ENCODE measurements around the gene KDM4B. TPM values are rescaled to one million over a fixed set of nuclear protein-coding genes. Genes with fewer than 3 reads are reported as not detected.

Gene KDM4B
- total RNA-seq, 1 donor from 2014 or later = 153 TPM

DNA sequence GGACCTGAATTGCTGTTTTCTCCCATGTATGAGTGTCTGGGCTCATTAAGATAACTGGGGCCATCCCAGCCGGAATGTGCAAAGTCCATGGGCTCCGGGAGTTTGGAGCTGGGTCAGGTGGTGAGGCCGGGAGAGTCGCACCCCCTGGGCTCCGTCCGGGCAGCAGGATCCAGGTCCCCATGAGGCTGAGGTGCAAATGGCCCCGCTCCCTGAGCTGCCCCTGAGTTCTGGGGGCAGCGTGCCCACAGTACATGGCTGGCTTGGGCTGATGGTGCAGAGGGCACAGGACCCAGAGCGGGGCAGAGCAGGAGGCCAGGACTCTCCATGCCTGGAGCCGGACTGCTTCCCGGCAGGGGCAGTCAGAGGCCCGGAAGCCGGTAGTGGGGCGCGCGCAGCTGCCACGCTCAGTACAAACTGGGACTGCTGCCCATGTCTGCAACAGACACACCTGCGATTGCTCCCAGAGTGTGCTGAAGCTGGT lies 136.0 kb downstream of the KDM4B start:
- Mint-ChIP-seq H3K36me3 (ENCODE audit: unreplicated experiment) (peaks cover 10% of the 10 kb centered on the region), H3K4me1 (ENCODE audit: low read depth, unreplicated experiment) (peaks cover 33% of the 10 kb centered on the region), H3K4me3 (ENCODE audit: unreplicated experiment) (no peak overlapping the region), H3K9me3 (ENCODE audit: unreplicated experiment) (peaks cover 19% of the 10 kb centered on the region), H3K27ac (ENCODE audit: unreplicated experiment) (no peak overlapping the region), H3K27me3 (ENCODE audit: unreplicated experiment) (peaks cover 8% of the 10 kb centered on the region)
- DNase-seq = no peak
- no peak for TF ChIP-seq CTCF (IDR thresholded peaks at IDR 0.05; ENCODE audit: partially characterized antibody, unreplicated experiment)

DNA sequence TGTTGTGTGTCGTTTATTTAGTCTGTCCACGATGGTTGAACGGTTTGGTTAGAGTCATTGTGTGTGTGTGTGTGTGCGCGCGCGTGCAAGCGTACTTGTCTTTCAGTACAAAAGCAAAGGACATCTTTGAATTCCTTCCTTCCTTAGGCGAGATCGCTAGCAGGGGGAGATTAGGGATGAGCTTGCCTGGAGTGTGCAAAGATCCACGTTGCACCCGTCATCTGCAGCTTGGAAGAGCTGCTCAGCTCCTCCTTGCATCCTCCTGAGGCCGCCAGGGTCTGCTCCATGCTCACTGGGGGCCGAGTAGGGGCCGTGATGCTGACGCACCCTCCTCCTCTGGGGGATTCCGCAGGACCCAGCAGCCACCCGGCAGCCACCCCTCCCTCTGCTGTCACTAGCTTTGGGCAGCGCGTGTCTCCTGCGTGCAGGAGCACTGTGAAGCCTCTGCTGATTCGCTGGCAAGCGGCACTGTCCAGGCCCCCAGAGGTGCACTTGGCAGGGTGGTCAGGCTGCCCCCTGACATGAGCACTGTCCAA lies 137.3 kb downstream of the KDM4B start:
- H3K36me3 Mint-ChIP-seq (ENCODE audit: unreplicated experiment) = no peaks in the 10 kb centered on the region
- peaks cover 11% of the 10 kb centered on the region for H3K9me3 Mint-ChIP-seq (ENCODE audit: unreplicated experiment)
- H3K4me3 Mint-ChIP-seq (ENCODE audit: unreplicated experiment) = no peak overlapping the region
- H3K27me3 Mint-ChIP-seq (ENCODE audit: unreplicated experiment) = peaks cover 10% of the 10 kb centered on the region
- no peak for TF ChIP-seq CTCF (IDR thresholded peaks at IDR 0.05; ENCODE audit: partially characterized antibody, unreplicated experiment)
- peaks cover 33% of the 10 kb centered on the region for H3K4me1 Mint-ChIP-seq (ENCODE audit: low read depth, unreplicated experiment)
- no peak for DNase-seq
- peak overlapping the region; percentile 13 for H3K27ac Mint-ChIP-seq (ENCODE audit: unreplicated experiment)

DNA sequence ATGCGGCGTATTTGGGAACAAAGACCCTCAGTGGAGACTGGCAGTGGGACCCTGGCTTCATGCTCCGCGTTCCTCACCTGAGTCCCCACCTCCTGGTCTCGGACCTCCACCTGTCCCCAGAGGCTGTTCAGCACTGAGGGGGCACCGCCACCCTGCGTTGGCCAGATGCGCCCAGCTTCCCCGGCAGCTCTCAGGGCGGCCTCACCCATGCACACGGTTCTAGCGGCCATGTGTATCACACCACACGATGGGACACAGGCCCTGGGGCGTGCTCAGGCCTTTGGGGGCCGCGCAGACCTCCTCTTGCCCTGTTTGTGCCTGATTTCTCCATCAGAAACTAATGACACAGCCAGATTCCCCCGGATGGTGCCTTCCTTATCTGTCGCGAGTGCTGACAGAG lies 138.1 kb downstream of the KDM4B start:
- TF ChIP-seq CTCF (IDR thresholded peaks at IDR 0.05; ENCODE audit: partially characterized antibody, unreplicated experiment) = no peak
- H3K4me3 Mint-ChIP-seq (ENCODE audit: unreplicated experiment) = no peak overlapping the region
- H3K9me3 Mint-ChIP-seq (ENCODE audit: unreplicated experiment) = peaks cover 14% of the 10 kb centered on the region
- H3K4me1 Mint-ChIP-seq (ENCODE audit: low read depth, unreplicated experiment) = peaks cover 38% of the 10 kb centered on the region
- H3K36me3 Mint-ChIP-seq (ENCODE audit: unreplicated experiment) = no peaks in the 10 kb centered on the region
- H3K27me3 Mint-ChIP-seq (ENCODE audit: unreplicated experiment) = peaks cover 10% of the 10 kb centered on the region
- DNase-seq = no peak
- peak overlapping the region; percentile 38 for H3K27ac Mint-ChIP-seq (ENCODE audit: unreplicated experiment)

GRCh38 chr19:5107432-5108122 lies 138.7 kb downstream of the KDM4B start:
- Mint-ChIP-seq H3K4me3 (ENCODE audit: unreplicated experiment) (no peak overlapping the region), H3K9me3 (ENCODE audit: unreplicated experiment) (peaks cover 17% of the 10 kb centered on the region), H3K27me3 (ENCODE audit: unreplicated experiment) (peaks cover 10% of the 10 kb centered on the region), H3K27ac (ENCODE audit: unreplicated experiment) (peak overlapping the region; percentile 38), H3K36me3 (ENCODE audit: unreplicated experiment) (no peaks in the 10 kb centered on the region), H3K4me1 (ENCODE audit: low read depth, unreplicated experiment) (peaks cover 42% of the 10 kb centered on the region)
- DNase-seq = no peak
- no peak for TF ChIP-seq CTCF (IDR thresholded peaks at IDR 0.05; ENCODE audit: partially characterized antibody, unreplicated experiment)

DNA sequence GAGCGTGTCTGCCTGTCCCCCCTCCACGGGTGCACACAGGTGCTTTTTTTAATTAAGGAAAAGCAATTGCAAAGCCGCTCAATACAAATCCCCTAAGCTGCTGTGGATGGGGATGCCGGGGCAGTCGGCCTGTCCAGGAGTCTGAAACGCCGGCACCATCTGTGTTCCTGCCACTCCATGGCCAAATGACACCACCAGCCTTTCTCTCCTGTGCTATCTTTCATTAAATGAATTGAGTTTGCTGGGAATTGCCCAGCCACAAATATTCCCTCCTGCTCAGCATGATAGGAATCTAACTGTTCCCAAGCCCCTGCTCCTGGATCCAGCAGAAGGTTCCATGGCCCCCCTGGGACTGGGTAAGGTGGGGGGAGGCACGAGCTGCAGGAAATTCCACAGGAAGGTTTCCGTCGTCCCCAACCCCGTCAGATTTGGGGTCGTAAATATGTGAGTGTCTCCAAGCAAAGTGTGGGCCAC lies 139.2 kb downstream of the KDM4B start:
- peaks cover 10% of the 10 kb centered on the region for H3K27me3 Mint-ChIP-seq (ENCODE audit: unreplicated experiment)
- no peak for TF ChIP-seq CTCF (IDR thresholded peaks at IDR 0.05; ENCODE audit: partially characterized antibody, unreplicated experiment)
- H3K27ac Mint-ChIP-seq (ENCODE audit: unreplicated experiment) = peak overlapping the region; percentile 43

More for the DNA sequence above, 139.2 kb downstream of the KDM4B start:
- no peaks in the 10 kb centered on the region for H3K36me3 Mint-ChIP-seq (ENCODE audit: unreplicated experiment)
- no peak for DNase-seq
- H3K9me3 Mint-ChIP-seq (ENCODE audit: unreplicated experiment) = peaks cover 15% of the 10 kb centered on the region
- no peak overlapping the region for H3K4me3 Mint-ChIP-seq (ENCODE audit: unreplicated experiment)
- H3K4me1 Mint-ChIP-seq (ENCODE audit: low read depth, unreplicated experiment) = peaks cover 45% of the 10 kb centered on the region

Data from glutamatergic neuron (in vitro differentiated cells).